Activated naive CD8-positive, alpha-beta T cell treated with anti-CD3 and anti-CD28 coated beads, Interleukin-2, amount 10 ng/mL, durations not matched to agents 7 days and 5 days (primary cell): ENCODE measurements around the gene RPUSD1. TPM values are rescaled to one million over a fixed set of nuclear protein-coding genes. Genes with fewer than 3 reads are reported as not detected.

Experiments
- ATAC-seq: fragments of 150-1000 bp; cut with Tn5 transposase; one replicate; pipeline ENCODE4 v1.10.0; 2021; ENCODE audit warnings: low read depth, moderate library complexity
- POLR2A ChIA-PET: fragments of 350-600 bp; sonication (Branson Sonifier 250); formaldehyde crosslinking; loops from one replicate; lab custom pipeline; 2021; ENCODE audit warnings: antibody characterized with exemption; lab: Charles Lee
- DNase-seq: peaks from one replicate; pipeline ENCODE4 v3.0.0; 2021
- H3K27ac Mint-ChIP-seq: one replicate; pipeline ENCODE4 v1.8.0; 2022; ENCODE audit warnings: mild to moderate bottlenecking, mixed read lengths
- H3K27me3 Mint-ChIP-seq: one replicate; pipeline ENCODE4 v1.8.0; 2022; ENCODE audit warnings: mild to moderate bottlenecking, moderate library complexity, mixed read lengths
- H3K36me3 Mint-ChIP-seq: one replicate; pipeline ENCODE4 v1.8.0; 2021; ENCODE audit warnings: mild to moderate bottlenecking, mixed read lengths
- H3K4me1 Mint-ChIP-seq: one replicate; pipeline ENCODE4 v1.8.0; 2021; ENCODE audit warnings: mixed read lengths
- H3K4me3 Mint-ChIP-seq: one replicate; pipeline ENCODE4 v1.8.0; 2022; ENCODE audit warnings: mild to moderate bottlenecking, moderate library complexity, mixed read lengths
- H3K9me3 Mint-ChIP-seq: one replicate; pipeline ENCODE4 v1.8.0; 2021; ENCODE audit warnings: mixed read lengths
- total RNA-seq, 2 experiments: library from RNA; stranded (reverse); gene quantifications; one replicate each; pipeline ENCODE4 v1.2.3, GENCODE V29; 2021

RPUSD1 gene
- total RNA-seq, 2 experiments from 2014 or later = 25.1 to 26.6 TPM

DNA sequence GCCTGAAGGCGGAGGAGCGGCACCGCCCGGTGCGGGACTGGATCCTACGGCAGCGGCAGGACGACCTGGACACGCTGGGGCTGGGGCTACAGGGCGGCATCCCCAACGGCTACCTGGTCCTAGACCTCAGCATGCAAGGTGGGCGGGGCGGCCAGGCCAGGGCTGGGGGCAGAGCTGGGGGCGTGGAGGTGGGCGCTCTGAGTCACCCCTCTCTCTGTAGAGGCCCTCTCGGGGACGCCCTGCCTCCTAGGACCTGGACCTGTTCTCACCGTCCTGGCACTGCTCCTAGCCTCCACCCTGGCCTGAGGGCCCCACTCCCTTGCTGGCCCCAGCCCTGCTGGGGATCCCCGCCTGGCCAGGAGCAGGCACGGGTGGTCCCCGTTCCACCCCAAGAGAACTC lies 19.8 kb downstream of the RPUSD1 start:
- DNase-seq = no peak
- H3K36me3 Mint-ChIP-seq = no peaks in the 10 kb centered on the region
- H3K27me3 Mint-ChIP-seq = no peaks in the 10 kb centered on the region
- no peaks in the 10 kb centered on the region for H3K9me3 Mint-ChIP-seq
- no peak overlapping the region for H3K4me3 Mint-ChIP-seq
- H3K27ac Mint-ChIP-seq = no peak overlapping the region
- POLR2A ChIA-PET = no interaction called here
- H3K4me1 Mint-ChIP-seq = no peaks in the 10 kb centered on the region
- ATAC-seq = no peak

DNA sequence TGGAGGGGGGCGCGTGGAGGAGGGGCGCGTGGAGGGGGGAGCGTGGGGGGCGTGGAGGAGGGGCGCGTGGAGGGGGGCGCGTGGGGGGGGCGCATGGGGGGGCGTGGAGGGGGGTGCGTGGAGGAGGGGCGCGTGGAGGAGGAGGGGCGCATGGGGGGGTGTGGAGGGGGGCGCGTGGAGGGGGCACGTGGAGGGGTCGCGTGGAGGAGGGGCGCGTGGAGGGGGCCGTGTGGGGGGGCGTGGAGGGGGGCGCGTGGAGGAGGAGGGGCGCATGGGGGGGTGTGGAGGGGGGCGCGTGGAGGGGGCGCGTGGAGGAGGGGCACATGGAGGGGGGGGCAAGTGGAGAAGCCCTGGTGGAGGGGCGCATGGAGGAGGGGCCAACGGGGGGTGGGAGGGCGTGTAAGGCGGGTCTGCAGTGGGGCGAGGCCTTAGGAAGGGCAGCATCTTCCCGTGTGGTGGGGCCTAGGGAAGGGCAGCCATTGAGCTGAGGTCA lies 20.4 kb downstream of the RPUSD1 start:
- DNase-seq = no peak
- Mint-ChIP-seq H3K9me3 (no peaks in the 10 kb centered on the region), H3K36me3 (no peaks in the 10 kb centered on the region), H3K27me3 (no peaks in the 10 kb centered on the region), H3K4me3 (no peak overlapping the region), H3K27ac (no peak overlapping the region), H3K4me1 (no peaks in the 10 kb centered on the region)
- POLR2A ChIA-PET = no interaction called here
- ATAC-seq = no peak

- no peak overlapping the region for H3K4me3 Mint-ChIP-seq
- no peaks in the 10 kb centered on the region for H3K27me3 Mint-ChIP-seq
- ATAC-seq = no peak
- POLR2A ChIA-PET = no interaction called here
- no peaks in the 10 kb centered on the region for H3K9me3 Mint-ChIP-seq
- H3K27ac Mint-ChIP-seq = no peak overlapping the region
- no peaks in the 10 kb centered on the region for H3K4me1 Mint-ChIP-seq
- no peaks in the 10 kb centered on the region for H3K36me3 Mint-ChIP-seq
- DNase-seq = peak; percentile 32
These were observed 21.2 kb downstream of the RPUSD1 start for GRCh38 chr16:766820-767640.

DNA sequence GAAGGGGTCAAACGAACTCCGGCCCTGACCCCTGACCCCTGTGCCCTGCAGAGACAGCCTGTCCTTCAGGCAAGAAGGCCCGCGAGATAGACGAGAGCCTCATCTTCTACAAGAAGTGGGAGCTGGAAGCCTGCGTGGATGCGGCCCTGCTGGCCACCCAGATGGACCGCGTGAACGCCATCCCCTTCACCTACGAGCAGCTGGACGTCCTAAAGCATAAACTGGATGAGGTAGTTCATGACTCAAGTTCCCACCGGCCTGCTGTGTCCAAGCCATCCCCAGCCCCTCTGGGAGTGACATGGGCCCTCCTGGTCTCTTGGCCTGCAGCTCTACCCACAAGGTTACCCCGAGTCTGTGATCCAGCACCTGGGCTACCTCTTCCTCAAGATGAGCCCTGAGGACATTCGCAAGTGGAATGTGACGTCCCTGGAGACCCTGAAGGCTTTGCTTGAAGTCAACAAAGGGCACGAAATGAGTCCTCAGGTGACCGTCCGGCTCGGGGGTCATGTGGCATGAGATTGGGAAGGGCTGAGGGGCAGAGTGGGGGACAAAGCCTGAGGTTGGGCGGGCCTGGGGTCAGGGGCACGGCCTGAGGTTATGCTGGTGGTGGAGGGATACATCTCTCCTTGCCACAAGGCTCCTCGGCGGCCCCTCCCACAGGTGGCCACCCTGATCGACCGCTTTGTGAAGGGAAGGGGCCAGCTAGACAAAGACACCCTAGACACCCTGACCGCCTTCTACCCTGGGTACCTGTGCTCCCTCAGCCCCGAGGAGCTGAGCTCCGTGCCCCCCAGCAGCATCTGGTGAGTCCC lies 22.0 kb downstream of the RPUSD1 start:
- POLR2A ChIA-PET = no interaction called here
- H3K9me3 Mint-ChIP-seq = no peaks in the 10 kb centered on the region
- no peak overlapping the region for H3K27ac Mint-ChIP-seq
- DNase-seq (no peak), ATAC-seq (no peak)
- no peaks in the 10 kb centered on the region for H3K4me1 Mint-ChIP-seq
- H3K36me3 Mint-ChIP-seq = no peaks in the 10 kb centered on the region
- H3K27me3 Mint-ChIP-seq = no peaks in the 10 kb centered on the region
- H3K4me3 Mint-ChIP-seq = no peak overlapping the region

DNA sequence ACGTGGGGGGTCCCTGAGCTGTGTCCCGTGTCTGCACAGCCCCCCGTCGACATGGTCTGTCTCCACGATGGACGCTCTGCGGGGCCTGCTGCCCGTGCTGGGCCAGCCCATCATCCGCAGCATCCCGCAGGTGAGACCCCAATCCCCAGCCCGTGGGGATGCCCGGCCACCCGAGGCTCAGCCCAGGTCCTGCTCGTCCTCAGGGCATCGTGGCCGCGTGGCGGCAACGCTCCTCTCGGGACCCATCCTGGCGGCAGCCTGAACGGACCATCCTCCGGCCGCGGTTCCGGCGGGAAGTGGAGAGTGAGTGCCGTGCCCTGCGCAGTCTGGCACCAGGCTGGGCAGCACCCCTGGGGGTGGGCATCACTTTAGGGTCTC lies 22.7 kb downstream of the RPUSD1 start:
- no peaks in the 10 kb centered on the region for H3K4me1 Mint-ChIP-seq
- no peak for DNase-seq
- no peak overlapping the region for H3K27ac Mint-ChIP-seq
- no peaks in the 10 kb centered on the region for H3K9me3 Mint-ChIP-seq
- H3K27me3 Mint-ChIP-seq = no peaks in the 10 kb centered on the region
- POLR2A ChIA-PET = no interaction called here
- no peak overlapping the region for H3K4me3 Mint-ChIP-seq
- no peaks in the 10 kb centered on the region for H3K36me3 Mint-ChIP-seq
- ATAC-seq = no peak

GRCh38 chr16:764848-765487 lies 23.2 kb downstream of the RPUSD1 start:
- POLR2A ChIA-PET = no interaction called here
- no peak overlapping the region for H3K27ac Mint-ChIP-seq
- H3K9me3 Mint-ChIP-seq = no peaks in the 10 kb centered on the region

DNA sequence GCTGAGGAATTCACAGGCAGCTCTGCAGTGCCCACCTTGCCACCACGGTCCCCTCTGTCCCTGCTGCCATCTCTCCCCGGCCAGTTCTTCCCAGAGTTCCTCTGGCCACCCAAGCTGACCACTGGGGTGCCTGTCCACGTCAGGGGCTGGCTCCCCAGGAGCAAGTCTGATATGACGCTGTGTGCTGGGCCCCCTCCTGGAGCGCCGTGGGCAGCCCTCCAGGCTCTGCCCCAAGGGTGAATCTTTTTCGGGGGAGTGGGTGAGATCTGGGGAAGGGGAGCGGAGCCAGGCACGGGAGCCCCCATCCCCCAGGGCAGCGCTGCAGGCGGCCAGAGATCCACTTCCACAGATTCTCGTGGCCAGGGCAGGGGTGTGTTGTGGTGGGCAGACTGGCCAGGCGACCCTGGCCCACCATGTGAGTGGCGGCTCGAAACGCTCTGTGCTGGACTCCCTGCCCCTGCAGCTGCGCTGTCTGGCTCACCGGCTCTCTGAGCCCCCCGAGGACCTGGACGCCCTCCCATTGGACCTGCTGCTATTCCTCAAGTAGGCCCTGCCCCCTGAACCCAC lies 23.9 kb downstream of the RPUSD1 start:
- DNase-seq = no peak
- Mint-ChIP-seq H3K27ac (no peak overlapping the region), H3K4me3 (no peak overlapping the region), H3K27me3 (no peaks in the 10 kb centered on the region), H3K9me3 (no peaks in the 10 kb centered on the region), H3K36me3 (no peaks in the 10 kb centered on the region), H3K4me1 (no peaks in the 10 kb centered on the region)
- ATAC-seq = no peak
- POLR2A ChIA-PET = no interaction called here

More at GRCh38 chr16:764848-765487, 23.2 kb downstream of the RPUSD1 start:
- no peak for DNase-seq
- no peaks in the 10 kb centered on the region for H3K4me1 Mint-ChIP-seq
- no peaks in the 10 kb centered on the region for H3K27me3 Mint-ChIP-seq
- no peak overlapping the region for H3K4me3 Mint-ChIP-seq
- no peaks in the 10 kb centered on the region for H3K36me3 Mint-ChIP-seq
- ATAC-seq = no peak

- Mint-ChIP-seq H3K27me3 (no peaks in the 10 kb centered on the region), H3K27ac (no peak overlapping the region), H3K9me3 (no peaks in the 10 kb centered on the region), H3K4me1 (no peaks in the 10 kb centered on the region), H3K36me3 (no peaks in the 10 kb centered on the region), H3K4me3 (no peak overlapping the region)
- POLR2A ChIA-PET = no interaction called here
- ATAC-seq (no peak), DNase-seq (no peak)
These were observed 24.6 kb downstream of the RPUSD1 start for GRCh38 chr16:763369-764183.

GRCh38 chr16:762595-763268 lies 25.4 kb downstream of the RPUSD1 start:
- H3K27me3 Mint-ChIP-seq = no peaks in the 10 kb centered on the region
- H3K27ac Mint-ChIP-seq = no peak overlapping the region
- no peaks in the 10 kb centered on the region for H3K9me3 Mint-ChIP-seq
- peaks cover 2% of the 10 kb centered on the region for H3K4me1 Mint-ChIP-seq
- no peak overlapping the region for H3K4me3 Mint-ChIP-seq
- ATAC-seq = no peak
- POLR2A ChIA-PET = no interaction called here
- DNase-seq = no peak
- no peaks in the 10 kb centered on the region for H3K36me3 Mint-ChIP-seq

DNA sequence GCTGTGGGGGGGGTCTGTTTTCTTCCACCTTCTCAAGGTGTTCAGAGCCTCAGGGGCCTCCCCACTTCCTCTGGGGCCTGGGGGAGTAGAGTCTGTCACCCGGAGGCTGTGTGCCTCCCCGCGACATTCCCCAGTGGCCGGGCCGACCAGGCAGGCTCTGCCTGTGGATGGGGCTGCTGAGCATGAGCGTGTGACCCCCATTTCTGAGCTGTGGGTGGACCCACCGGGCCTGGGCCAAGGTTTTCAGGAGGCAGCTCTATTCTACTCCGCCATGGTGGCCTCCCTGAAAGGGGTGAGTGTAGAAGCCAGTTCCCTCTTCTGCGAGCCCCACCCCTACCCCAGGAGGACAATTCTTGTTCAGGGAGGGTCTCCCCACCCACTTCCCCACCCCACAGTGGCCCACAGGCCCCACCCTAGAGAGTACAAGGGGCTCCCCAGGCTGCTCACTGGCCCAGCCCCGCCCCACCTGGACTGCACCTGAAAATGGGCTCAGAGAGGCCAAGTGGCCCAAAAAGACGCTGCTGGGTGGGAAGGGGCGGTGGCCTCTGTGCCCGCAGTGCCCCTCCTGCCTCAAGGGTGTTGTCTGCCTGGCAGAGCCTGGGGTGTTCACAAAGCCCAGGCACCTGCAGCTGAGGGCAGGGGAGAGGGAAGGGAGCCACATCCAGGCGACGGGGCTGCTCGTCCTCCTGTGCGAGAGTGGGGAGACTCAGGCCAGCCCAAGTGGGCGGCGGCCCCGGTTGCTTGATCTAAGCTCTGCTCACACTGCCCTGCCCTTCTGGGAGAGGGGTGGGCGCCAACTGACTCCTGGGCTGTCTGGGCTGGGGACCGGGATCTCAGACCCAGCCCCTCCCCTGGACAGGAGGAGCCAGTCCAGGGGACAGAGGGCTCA lies 26.3 kb downstream of the RPUSD1 start:
- POLR2A ChIA-PET = no interaction called here
- H3K27me3 Mint-ChIP-seq = no peaks in the 10 kb centered on the region
- no peaks in the 10 kb centered on the region for H3K9me3 Mint-ChIP-seq
- no peak overlapping the region for H3K27ac Mint-ChIP-seq
- no peak overlapping the region for H3K4me3 Mint-ChIP-seq
- H3K4me1 Mint-ChIP-seq = peaks cover 5% of the 10 kb centered on the region
- no peak for DNase-seq
- no peak for ATAC-seq
- no peaks in the 10 kb centered on the region for H3K36me3 Mint-ChIP-seq

DNA sequence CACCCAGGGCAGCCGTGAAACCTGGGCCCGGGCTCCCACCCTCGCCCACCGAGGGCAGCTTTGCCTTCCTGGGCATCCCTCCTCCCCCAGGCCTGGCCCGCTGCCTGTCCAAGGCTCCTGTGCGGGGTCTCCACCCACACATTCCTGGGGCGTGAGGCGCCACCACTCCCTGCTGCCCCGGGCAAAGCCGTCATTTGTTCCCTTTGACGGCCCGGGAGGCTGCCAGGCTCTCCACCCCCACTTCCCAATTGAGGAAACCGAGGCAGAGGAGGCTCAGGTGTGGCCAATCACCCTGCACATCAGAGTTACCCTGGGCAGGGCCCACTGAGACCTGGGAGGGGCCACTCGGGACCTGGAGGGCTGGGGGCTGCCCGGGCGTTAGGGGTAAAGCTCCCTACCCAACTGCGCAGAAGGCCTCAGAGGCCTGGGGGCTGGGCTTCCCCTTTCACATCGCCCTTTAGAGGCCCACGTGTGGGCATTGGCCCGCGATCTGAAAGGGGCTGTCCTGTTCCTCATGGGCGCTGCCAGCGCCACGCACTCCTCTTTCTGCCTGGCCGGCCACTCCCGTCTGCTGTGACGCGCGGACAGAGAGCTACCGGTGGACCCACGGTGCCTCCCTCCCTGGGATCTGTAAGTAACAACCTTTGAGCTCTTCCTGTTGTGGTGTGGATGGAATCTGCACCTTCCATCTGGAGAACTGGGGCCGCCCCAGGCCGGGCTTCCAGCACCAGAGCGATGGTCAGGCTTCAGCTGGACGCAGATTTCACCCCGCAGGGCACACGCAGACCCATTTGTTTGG lies 27.4 kb downstream of the RPUSD1 start, which contains the start of gene MSLN:
MSLN (plus strand) TSS at position 190 of the 799 bp plus-strand sequence. CDS start 1,947 bp downstream, outside the sequence.
- H3K27me3 Mint-ChIP-seq = peaks cover 6% of the 10 kb centered on the region
- H3K4me1 Mint-ChIP-seq = peaks cover 5% of the 10 kb centered on the region
- H3K36me3 Mint-ChIP-seq = no peaks in the 10 kb centered on the region
- POLR2A ChIA-PET = interaction anchor here (0.6 kb wide), 1 partner anchor 92 kb away, joined by 3 read pairs; no protein-coding TSS in a partner anchor
- ATAC-seq = no peak
- no peak within 1 kb of the TSS for H3K27ac Mint-ChIP-seq
- H3K4me3 Mint-ChIP-seq = no peak within 1 kb of the TSS
- no peak for DNase-seq
- no peaks in the 10 kb centered on the region for H3K9me3 Mint-ChIP-seq
